GM12872 (cell line): ENCODE results near the gene BTN3A1.

Experiments
- CTCF ChIP-seq: IDR thresholded peaks from 3 replicates; pipeline ENCODE4 v1.5.1; 2011; ENCODE audit warnings: low read depth, mild to moderate bottlenecking, low read length, moderate library complexity; ENCODE audit not compliant: insufficient read depth

Gene BTN3A1

GRCh38 chr6:26392932-26393636 is 9.0 kb upstream of the BTN3A1 start:
- TF ChIP-seq CTCF = no peak

- no peak for TF ChIP-seq CTCF
Measured at GRCh38 chr6:26394289-26394688, 7.8 kb upstream of the BTN3A1 start.

- TF ChIP-seq CTCF = no peak
Measured at GRCh38 chr6:26398555-26398954, 3.5 kb upstream of the BTN3A1 start.

GRCh38 chr6:26400626-26401025 is 1.4 kb upstream of the BTN3A1 start:
- TF ChIP-seq CTCF = no peak

- TF ChIP-seq CTCF = no peak
Measured at GRCh38 chr6:26401389-26401986, 587 bp upstream of the BTN3A1 start.

- no peak for TF ChIP-seq CTCF
Measured at GRCh38 chr6:26403893-26404292, 1.8 kb downstream of the BTN3A1 start.

GRCh38 chr6:26404546-26404945 is 2.5 kb downstream of the BTN3A1 start:
- no peak for TF ChIP-seq CTCF
